ENCODE measurements around the gene SLC44A5. TPM values are rescaled to one million over a fixed set of nuclear protein-coding genes. Genes with fewer than 3 reads are reported as not detected.
"Not testable (repeated sequence)": the region's sequence is repeated elsewhere in the genome, so short reads cannot be mapped to it uniquely, and the experiment has no call there.

The SLC44A5 gene
- total RNA-seq, 4 donors from 2014 or later = 0.11 to 2.0 (median 0.87) TPM

- H3K4me3 ChIP-seq (replicated peaks in 1 of 3) = no peak overlapping the region
- WGBS, 2 donors = 60 to 64% methylated on average over 5 of the region's 5 CpGs
- no peaks in the 10 kb centered on the region for H3K9me3 ChIP-seq
- no peak for TF ChIP-seq CTCF (IDR thresholded peaks at IDR 0.05)
- no peak for TF ChIP-seq POLR2A (IDR thresholded peaks at IDR 0.05)
- no peak overlapping the region for H3K27ac ChIP-seq
- DNase-seq = no peak
- H3K36me3 ChIP-seq = no peaks in the 10 kb centered on the region
- no peaks in the 10 kb centered on the region for H3K27me3 ChIP-seq
- intact Hi-C loops (cut with DNase I) = no loop called here
- peaks cover 17 to 23% of the 10 kb centered on the region in 2 donors for H3K4me1 ChIP-seq
Observed at GRCh38 chr1:75613916-75614315, 3.0 kb upstream of the SLC44A5 start.

- H3K9me3 ChIP-seq = no peaks in the 10 kb centered on the region
- no peak overlapping the region for H3K4me3 ChIP-seq (replicated peaks in 1 of 3)
- TF ChIP-seq CTCF (IDR thresholded peaks at IDR 0.05) (no peak), POLR2A (IDR thresholded peaks at IDR 0.05) (no peak)
- no peak overlapping the region for H3K27ac ChIP-seq
- H3K4me1 ChIP-seq = peaks cover 17 to 23% of the 10 kb centered on the region in 2 donors
- 78 to 92% methylated on average over 3 of the region's 3 CpGs for WGBS, 2 donors
- H3K36me3 ChIP-seq = no peaks in the 10 kb centered on the region
- no peaks in the 10 kb centered on the region for H3K27me3 ChIP-seq
- DNase-seq = no peak
- intact Hi-C loops (cut with DNase I) = no loop called here
Observed at GRCh38 chr1:75612976-75613375, 2.1 kb upstream of the SLC44A5 start.

GRCh38 chr1:75602486-75602885 lies 8.4 kb downstream of the SLC44A5 start:
- Histone ChIP-seq H3K36me3 (no peaks in the 10 kb centered on the region), H3K27ac (no peak overlapping the region), H3K9me3 (no peaks in the 10 kb centered on the region), H3K4me3 (replicated peaks in 1 of 3) (no peak overlapping the region), H3K27me3 (no peaks in the 10 kb centered on the region), H3K4me1 (no peaks in the 10 kb centered on the region)
- TF ChIP-seq POLR2A (IDR thresholded peaks at IDR 0.05) (no peak), CTCF (IDR thresholded peaks at IDR 0.05) (no peak)
- no peak for DNase-seq
- 47 to 48% methylated on average over 2 of the region's 2 CpGs for WGBS, 2 donors
- intact Hi-C loops (cut with DNase I) = no loop called here

GRCh38 chr1:75600781-75601180 lies 10.1 kb downstream of the SLC44A5 start:
- H3K27ac ChIP-seq = no peak overlapping the region
- whole genome bisulfite sequencing, 2 donors = 71 to 76% methylated on average over 1 of the region's 1 CpG
- DNase-seq = no peak
- no peak overlapping the region for H3K4me3 ChIP-seq (replicated peaks in 1 of 3)
- no peak for TF ChIP-seq POLR2A (IDR thresholded peaks at IDR 0.05)
- no peak for TF ChIP-seq CTCF (IDR thresholded peaks at IDR 0.05)
- intact Hi-C loops (cut with DNase I) = no loop called here
- no peaks in the 10 kb centered on the region for H3K36me3 ChIP-seq
- no peaks in the 10 kb centered on the region for H3K27me3 ChIP-seq
- H3K4me1 ChIP-seq = no peaks in the 10 kb centered on the region
- H3K9me3 ChIP-seq = no peaks in the 10 kb centered on the region

- H3K27ac ChIP-seq = no peak overlapping the region
- no peaks in the 10 kb centered on the region for H3K36me3 ChIP-seq
- no peak overlapping the region for H3K4me3 ChIP-seq (replicated peaks in 1 of 3)
- H3K27me3 ChIP-seq = no peaks in the 10 kb centered on the region
- 89 to 94% methylated on average over 3 of the region's 3 CpGs for whole genome bisulfite sequencing, 2 donors
- TF ChIP-seq CTCF (IDR thresholded peaks at IDR 0.05) (no peak), POLR2A (IDR thresholded peaks at IDR 0.05) (no peak)
- DNase-seq = no peak
- no peaks in the 10 kb centered on the region for H3K4me1 ChIP-seq
- no peaks in the 10 kb centered on the region for H3K9me3 ChIP-seq
- intact Hi-C loops (cut with DNase I) = no loop called here
Observed at GRCh38 chr1:75594327-75594726, 16.6 kb downstream of the SLC44A5 start.

GRCh38 chr1:75593457-75593856 lies 17.5 kb downstream of the SLC44A5 start:
- WGBS, 2 donors = 75 to 76% methylated on average over 3 of the region's 3 CpGs
- DNase-seq; H3K4me3 ChIP-seq (replicated peaks in 1 of 3); H3K36me3 ChIP-seq; H3K4me1 ChIP-seq; H3K27ac ChIP-seq; intact Hi-C loops (cut with DNase I); H3K27me3 ChIP-seq; H3K9me3 ChIP-seq: not testable (repeated sequence)

All from thyroid gland (tissue), 4 donors.